Ecto neural progenitor cell (in vitro differentiated cells): Measurements from ENCODE around the gene TJP3.
"Not testable (repeated sequence)": the region's sequence is repeated elsewhere in the genome, so short reads cannot be mapped to it uniquely, and the experiment has no call there.

ENCODE experiments used
- DNase-seq: peaks from one replicate; pipeline ENCODE4 v3.0.0-alpha.2; 2018; ENCODE audit warnings: low spot score

Gene TJP3, protein sequence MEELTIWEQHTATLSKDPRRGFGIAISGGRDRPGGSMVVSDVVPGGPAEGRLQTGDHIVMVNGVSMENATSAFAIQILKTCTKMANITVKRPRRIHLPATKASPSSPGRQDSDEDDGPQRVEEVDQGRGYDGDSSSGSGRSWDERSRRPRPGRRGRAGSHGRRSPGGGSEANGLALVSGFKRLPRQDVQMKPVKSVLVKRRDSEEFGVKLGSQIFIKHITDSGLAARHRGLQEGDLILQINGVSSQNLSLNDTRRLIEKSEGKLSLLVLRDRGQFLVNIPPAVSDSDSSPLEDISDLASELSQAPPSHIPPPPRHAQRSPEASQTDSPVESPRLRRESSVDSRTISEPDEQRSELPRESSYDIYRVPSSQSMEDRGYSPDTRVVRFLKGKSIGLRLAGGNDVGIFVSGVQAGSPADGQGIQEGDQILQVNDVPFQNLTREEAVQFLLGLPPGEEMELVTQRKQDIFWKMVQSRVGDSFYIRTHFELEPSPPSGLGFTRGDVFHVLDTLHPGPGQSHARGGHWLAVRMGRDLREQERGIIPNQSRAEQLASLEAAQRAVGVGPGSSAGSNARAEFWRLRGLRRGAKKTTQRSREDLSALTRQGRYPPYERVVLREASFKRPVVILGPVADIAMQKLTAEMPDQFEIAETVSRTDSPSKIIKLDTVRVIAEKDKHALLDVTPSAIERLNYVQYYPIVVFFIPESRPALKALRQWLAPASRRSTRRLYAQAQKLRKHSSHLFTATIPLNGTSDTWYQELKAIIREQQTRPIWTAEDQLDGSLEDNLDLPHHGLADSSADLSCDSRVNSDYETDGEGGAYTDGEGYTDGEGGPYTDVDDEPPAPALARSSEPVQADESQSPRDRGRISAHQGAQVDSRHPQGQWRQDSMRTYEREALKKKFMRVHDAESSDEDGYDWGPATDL

DNA sequence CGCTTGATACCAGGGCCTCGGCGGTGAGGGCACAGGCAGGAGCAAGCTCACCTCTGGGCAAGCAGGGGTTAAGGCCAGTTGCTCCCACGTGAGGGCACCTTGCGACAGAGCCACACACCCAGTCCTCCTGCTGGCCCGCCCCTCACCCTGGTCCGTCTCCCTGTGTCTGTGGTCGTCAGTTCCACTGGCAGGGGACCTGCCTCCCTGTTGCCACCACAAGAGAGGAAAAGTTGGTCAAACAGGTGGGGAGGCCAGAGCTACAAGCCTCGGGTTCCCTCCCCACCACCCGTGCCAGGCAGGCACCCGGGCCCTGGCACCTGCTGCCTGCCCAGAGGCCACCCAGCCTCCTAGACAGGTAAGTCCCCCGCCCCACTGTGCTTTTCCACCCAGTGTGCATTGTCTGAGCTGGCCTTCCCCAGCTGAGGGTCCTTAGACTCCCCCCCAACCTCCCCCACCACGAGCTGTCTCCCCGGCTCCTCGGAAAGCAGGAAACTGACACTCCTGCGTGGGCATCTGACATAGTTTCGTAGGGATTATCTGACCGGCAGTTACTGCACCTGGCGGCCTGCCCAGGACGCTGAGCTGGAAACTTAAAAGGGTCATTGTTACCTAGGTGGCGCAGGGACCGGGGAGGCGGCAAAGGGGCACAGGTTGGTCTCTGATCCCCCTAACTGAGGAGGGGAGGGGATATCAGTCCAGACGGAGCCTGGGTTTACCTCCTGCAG is at the start of gene TJP3:
Gene TJP3 (plus strand): TSS at position 178 of the 725 bp plus-strand sequence. CDS start 20,049 bp downstream, outside the sequence.
- no peak for DNase-seq

DNA sequence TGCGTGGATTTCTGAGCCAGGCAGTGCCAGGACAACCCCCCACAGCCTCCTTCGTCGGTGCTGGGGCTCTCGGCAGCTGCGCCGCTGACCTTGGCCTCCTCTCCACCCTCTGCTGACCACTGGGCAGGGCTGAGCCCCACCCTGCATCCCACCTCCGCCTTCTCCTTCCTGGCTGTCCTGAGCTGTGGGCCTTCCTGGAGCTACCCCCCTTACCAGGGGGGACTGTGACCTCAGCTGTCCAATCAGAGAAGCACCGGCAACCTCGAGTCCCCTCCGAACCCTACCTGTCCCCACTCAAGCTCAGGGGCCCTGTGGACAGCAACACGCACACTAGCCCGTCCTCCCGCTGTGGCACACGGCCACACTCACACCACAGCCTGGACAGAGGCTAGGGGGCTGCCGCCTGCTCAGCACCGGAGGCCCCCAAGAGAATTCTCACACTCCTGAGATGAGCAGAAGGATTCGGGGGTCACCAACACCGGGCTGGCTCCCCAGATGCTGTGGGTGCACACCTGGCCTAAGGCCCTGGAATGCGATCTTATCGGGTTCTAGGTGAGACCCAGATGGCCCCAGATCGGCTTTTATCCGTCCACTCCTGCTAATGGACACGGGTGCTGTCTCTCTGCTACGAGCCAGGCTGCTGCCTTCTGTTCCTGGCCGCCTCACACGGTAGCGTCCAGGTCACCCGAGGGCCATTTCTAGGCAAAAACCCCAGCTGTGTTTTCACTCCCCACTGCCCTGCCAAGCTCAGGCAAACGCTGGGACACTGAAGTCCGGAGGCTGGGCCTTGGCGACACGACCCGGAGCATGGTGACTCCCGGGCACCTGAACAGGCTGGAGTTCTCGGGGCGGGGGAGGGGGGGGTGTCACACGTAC is 49.1 kb upstream of the TJP3 start:
- DNase-seq, result no peak

DNA sequence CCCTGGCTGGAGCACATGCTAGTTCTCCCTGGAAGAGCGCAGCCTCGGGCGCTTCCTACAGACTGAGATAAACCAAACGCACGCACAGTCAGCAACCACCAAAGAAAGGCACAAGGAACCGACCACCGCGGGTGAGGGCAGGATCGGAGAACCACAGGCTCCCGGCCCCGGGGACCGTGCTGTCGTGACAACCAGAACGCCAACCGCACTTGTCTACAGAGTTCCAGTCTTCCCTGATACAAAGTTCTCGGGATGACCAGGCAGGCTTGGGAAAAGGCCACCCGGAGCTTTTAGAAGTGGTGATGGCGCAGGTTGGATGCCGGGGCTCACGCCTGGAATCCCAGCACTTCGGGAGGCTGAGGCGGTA is 48.5 kb upstream of the TJP3 start:
- no peak for DNase-seq

DNA sequence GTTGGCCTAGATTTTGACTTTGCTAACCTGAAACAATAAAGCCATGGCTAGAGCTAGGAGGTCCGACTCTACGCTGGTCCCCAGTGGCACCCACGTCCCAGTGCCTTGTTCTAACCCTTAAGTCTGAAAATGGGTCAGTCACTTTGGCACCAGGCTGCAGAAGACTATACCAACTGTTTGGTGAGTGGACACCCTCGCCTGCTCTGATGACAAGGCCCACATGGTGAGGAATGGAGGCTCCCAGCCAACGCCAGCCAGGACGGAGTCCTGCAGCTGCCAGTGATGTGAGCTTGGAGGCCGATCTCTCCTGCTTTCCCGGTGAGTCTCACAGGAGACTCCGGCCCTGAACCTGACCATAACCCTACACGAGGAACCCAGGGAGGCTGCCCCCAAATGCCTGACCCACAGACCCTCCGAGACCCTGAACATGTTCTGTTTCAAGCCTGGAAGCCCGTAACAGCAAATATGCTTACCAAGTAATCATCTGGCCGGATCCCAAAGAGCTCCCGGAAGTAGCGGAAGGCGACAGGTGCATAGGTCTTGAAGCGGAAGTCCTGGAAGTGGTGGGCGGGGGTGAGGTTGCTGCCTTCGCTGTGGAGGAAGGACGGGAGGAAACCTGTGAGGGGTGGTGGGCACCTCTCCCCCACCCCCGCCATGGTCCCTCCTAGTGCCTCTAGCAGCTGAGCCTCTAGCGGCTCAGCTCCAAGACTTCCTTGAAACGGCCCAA is 47.5 kb upstream of the TJP3 start:
- DNase-seq, result no peak

DNA sequence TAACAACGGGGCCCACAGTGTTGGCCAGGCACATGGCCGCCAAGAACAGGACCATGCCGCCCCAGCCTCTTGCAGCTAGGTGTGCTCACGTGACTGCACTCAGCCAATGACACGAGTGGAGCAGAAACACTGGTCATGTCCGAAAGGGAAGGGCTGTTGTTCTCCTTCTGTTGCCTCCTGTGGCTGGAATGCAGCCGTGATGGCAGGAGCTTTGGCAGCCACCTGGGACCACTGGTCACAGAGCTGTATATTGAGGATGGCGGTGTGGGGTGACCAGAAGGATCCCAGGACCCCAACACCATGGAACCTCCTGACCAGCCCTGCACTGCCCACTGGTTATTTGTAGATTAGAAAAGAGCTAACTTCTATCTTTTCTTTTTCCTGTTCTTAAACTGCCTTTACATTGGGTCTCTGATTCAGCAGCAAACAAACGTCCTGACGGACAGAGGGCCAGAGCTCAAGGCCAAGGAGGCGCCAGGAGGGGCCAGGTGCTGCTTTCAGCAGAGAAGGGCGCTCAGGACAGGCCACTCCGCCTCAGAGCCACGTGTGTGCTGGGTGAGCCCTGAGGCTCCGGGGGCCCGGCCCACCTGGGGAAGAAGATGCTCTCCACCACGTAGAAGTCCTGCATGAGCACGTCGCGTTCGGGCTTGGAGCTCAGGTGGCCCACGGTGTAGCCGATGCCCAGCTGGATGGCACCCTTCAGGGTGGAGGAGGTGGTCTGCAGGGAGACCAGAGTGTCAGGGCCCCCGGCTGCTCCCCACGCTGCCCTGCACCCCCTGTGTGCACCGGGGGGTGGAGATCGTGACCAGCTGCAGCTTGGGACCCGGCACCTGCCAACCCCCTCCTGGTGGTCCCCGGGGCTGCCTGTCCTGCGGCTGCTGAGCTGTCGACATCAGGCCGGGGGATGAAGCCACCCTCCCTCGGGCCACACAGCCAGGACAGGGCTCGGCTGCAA is 46.6 kb upstream of the TJP3 start:
- DNase-seq, result no peak

DNA sequence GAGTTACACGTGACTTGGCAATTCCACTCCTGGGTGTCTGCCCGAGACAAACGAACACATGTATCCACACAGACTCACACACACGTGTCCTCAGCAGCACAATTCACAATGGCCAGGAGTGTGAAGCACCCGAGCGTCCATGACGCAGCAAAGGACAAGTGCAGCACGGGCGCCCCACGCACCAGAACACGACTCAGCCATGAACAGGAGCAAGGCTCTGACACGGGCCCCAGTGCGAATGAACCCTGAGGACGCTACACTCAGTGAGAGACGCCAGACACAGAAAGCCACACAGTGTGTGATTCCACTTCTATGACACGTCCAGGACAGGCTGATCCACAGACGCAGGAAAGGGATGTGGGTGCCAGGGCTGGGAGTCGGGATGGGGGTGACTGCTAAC is 44.3 kb upstream of the TJP3 start:
- no peak for DNase-seq

DNA sequence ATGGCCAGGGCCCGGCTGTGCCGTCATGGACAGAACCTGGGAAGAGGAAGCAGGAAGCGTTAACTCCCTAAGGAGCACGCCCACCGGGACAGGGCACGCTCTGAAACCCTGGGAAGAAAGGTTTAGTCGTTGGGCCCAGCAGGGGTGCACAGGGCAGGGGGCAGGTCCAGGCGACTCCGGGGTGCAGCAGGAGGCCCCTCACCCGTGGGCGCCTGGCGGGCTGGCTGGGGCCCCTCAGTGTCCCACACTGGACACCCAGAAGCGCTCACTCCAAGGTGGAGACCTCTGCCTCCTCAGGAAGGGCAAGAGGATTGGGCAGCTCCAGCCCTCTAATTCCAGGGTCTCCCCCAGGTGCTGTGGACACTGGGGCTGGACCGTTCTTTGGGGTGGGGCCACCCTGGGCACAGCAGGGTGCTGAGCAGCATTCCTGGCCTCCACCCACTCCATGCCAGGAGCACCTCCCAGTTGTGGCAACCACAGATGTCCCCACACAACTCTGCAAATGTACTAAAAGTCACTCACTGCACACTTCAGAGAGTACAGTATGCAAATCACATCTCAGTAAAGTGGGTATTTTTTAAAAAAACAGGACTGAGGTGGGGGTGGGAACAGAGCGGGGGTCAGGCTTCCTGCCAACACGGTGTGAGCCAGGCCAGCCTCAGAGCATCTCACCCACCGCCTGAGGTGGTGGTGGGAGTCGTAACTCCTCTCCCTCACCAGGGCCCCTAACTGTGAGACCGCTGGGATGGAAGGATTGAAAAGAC is 43.1 kb upstream of the TJP3 start:
- no peak for DNase-seq

DNA sequence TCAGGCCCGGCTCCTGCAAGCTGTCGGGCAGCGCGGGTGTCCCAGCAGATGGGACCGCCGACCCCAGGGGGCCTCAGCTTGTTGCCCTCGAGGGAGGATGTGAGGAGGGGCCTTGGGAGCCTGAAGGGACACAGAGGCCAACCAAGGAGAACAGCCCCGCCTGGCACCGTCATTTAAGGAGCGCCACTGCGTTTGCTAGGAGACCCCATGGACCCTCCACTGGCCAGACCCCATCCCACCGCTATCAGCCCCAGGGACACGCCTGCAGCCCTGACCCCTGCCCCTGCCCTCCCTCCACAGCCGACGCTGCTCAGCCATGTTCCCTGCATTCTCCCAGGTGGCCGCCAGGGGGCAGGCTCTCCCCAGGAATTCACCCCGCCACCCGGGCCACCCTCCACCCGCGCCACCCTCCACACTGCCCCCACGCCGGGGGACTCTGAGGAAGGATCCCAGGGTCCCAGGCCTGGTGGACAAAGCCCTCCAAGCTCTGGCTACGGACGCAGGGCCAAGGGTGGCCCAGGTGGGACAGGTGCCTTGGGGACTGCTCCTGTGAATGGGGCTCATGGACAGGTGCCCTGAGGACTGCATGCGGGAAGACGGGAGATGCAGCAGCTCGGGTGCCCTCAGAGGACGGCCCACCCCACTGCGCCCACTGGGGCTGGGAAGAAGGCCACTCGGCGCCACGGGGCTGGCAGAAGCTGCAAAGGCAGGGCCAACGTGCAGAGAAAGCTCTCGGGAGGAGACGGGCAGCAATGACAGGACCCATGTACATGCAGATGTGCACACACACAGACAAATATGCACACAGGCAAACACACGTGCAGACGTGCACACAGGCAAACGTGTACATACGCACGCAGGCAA is 42.3 kb upstream of the TJP3 start:
- peak; percentile 88 for DNase-seq

DNA sequence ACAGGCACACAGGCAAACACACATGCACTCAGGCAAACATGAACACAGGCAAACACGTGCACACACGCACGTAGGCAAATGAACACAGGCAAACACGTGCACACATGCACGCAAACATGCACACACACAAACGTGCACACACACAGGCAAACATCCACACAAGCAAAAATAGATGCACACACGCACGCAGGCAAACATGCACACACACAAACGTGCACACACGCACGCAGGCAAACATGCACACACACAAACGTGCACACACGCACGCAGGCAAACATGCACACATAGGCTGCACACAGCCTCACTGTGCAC is 41.7 kb upstream of the TJP3 start:
- not testable (repeated sequence) for DNase-seq

DNA sequence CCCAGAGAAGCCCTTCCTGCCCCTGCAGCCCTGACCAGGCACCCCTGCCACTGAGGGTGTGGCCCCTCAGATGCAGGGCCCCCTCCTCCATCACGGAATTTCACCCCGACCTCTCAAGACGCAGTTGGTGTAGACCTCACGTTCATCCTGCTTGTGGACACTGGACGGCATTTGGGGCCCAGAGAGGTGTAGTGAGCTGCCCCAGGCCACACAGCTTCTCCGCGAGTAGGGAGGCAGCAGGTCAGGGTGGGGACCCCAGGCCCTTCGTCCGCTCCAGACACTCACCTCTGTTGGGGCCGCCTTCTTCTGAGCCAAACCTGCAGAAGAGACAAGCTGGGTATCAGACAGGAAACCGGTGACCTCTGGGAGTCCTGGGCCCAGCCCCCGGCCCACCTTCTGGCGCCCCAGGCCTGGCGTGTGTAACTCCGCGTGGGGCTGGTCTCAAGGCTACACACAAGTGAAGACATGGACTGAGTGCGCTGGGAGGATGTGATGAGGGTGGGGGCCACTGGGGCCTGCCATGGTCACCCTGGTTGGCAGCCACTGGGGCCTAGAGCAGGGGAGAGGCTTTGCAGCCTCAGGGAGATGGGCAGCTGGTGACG is 41.0 kb upstream of the TJP3 start:
- DNase-seq, result no peak

DNA sequence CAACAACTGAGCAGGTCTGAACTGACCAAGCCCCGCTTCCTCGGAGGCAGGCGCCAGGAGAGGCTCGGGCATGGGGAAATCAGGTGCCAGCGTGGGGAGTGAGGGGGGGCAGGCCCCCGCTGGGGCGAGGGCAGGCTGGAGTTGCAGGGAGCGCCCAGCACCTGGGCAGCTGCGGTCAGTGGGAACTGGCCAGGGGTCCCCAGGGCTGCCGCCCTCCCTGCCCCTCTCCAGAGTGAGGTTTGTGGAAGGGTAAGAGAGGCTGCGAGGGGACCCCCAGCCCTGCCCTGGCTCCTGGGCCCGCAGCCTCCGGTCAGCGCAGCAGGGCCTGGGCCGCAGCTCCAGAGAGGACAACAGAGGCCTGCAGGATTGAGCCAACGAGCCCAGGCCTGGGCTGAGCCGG is 40.4 kb upstream of the TJP3 start:
- no peak for DNase-seq

DNA sequence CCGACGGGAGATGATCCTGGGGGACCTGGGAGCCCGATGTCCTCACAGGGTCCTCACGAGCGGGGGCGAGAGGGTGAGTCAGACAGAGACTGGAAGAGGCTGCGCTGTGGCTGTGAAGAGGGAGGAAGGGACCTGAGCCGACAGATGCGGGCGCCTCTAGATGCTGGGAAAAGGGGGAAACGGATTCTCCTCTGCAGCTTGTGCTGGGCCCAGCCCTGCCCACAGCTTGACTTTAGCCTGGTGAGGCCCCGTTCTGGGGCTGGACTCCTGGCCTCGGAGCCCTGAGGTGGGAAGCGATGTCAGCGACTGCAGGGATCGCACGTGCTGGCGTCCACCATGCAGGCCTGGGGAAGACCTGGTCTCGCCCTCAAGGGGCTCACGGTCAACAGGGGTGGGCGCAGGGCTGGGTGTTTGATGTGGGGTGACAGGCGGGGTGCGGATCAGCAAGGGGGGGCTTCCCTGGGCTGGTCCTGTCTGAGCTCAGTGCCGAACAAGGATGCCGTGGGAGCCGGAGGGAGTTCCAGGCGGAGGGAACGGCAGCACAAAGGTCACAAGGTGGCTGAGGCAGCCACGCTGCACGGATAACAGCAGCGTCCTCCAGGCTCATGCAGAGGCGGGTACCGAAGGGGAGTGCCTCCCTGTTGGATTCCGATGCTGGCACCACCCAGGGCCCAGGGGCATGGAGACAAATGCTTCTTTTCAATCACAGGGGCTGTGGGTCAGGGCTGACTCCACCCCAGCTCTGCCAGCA is 39.7 kb upstream of the TJP3 start:
- DNase-seq, result no peak

DNA sequence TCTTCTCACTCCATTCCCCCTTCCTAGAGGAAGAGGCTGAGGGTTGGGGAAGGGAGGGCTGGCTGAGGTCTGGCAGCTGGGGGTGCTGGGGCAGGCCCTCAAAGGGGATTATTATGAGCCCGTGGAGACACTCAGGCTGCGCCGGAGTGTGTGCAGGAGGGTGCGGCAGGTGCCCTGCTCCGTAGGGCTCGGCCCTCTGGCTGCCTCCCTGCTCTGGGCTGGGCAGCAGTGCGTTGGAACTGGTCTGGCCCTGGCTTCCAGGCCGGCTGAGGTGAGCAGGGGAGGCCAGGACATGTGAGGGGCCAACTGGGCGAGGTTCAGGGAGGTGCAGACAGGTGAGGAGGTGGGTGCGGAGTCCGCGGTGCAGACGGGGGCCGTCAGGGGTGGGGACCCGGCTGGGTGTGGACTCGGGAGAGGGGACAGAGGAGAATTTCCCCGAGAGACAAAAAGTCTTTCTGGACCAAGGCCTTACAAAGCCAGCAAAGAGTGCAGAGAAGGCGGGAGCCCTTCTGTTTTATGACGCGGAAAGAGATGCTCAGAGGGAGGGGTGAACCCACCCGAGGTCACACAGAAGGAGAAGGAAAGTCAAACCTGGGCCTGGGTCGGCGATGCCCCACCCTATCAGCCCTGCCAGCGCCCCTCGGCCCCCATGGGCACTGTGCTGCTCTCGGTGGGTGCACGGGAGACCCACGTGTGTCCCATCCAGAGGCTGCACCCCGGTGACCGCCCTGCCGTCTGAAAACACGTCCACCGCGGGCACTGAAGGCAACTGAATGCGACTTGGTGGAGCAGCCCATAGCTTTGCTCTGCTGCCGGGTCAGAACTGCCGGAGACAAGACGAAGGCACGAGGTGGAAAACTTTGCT is 38.9 kb upstream of the TJP3 start:
- DNase-seq, result no peak

DNA sequence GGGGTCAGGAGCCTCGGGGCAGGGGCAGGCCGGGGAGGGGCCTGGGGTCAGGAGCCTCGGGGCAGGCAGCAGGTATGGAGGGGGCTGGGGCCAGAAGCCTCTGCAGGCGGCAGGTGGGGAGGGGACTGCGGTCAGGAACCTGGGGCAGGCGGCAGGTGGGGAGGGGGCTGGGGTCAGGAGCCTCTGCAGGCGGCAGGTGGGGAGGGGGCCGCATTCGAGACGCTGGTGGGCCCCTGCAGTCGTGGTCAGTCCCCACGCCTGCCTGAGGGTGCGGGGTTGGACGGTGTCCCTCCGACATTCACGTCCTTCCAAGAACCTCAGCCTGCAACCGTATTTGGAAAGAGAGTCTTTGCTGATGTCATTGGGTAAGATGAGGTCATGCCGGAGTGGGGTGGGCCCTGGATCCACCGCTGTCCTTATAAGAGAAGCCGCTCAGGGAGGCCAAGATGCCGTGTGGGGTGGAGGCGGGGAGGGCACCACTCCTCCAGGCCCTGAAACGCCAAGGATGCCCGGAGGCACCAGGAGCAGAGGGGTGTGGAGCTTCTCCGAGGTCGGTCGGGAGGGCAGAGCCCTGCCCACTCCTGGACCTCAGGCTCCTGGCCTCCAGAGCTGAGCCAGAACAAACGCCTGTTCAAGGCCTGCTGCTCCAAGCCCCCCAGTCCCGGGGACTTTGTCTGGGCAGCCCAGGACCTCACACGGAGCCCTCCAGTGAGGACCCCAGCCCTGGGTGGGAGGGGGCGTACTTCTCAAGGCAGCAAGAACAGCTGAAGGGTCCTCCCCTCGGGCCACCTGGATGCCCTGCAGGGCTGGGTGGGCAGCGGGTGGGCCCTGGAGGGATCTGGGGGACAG is 38.0 kb upstream of the TJP3 start:
- peak; percentile 73 for DNase-seq
